Ovary (tissue), 9 donors: Measurements from ENCODE around the gene VPS16. TPM values are rescaled to one million over a fixed set of nuclear protein-coding genes. Genes with fewer than 3 reads are reported as not detected.

Experiments used
- DNase-seq, 5 donors: peaks; one replicate each; pipeline ENCODE4 v3.0.0-alpha.2; 2019 to 2020
- H3K27ac ChIP-seq, 2 donors: fragments of 200-600 bp; one replicate each; pipeline versions ENCODE4 v1.5.1 to v1.8.0; 2019 to 2022
- H3K27me3 ChIP-seq: fragments of 200-600 bp; one replicate; pipeline ENCODE4 v1.8.0; 2022
- H3K36me3 ChIP-seq: fragments of 200-600 bp; sonication (generic); one replicate; pipeline ENCODE4 v1.5.1; 2019
- H3K4me1 ChIP-seq: one replicate; pipeline ENCODE4 v1.8.1; 2013; ENCODE audit warnings: mild to moderate bottlenecking, moderate library complexity; ENCODE audit not compliant: insufficient read depth
- H3K4me3 ChIP-seq: fragments of 200-600 bp; sonication (generic); one replicate; pipeline ENCODE4 v1.5.1; 2017
- H3K9me3 ChIP-seq, 2 donors: fragments of 200-600 bp in 1 of 2; sonication (generic) in 1 of 2; one replicate each; pipeline versions ENCODE4 v1.5.1 to v1.8.1; 2013 to 2019; ENCODE audit warnings: mild to moderate bottlenecking in 1 of 2, moderate library complexity in 1 of 2
- EP300 ChIP-seq: sonication (generic); formaldehyde crosslinking; IDR thresholded peaks from one replicate; pipeline ENCODE4 v1.6.1; 2017; ENCODE audit warnings: antibody characterized with exemption
- POLR2A ChIP-seq: fragments of 450-650 bp; IDR thresholded peaks from one replicate; pipeline ENCODE4 v1.6.1; 2017; ENCODE audit warnings: antibody characterized with exemption, mild to moderate bottlenecking, moderate library complexity
- WGBS, 3 donors: extraction: QIAGEN DNeasy Blood & Tissue Kit in 1 of 3; methylation state at CpG; one replicate each; pipeline versions ENCODE4 v1.1.5 to v1.1.7; 2013 to 2017; 5-methylcytosine and 5-hydroxymethylcytosine counted together
- intact Hi-C, 4 donors: fragments of 100-400 bp; cut with DNase I; formaldehyde crosslinking; loops; one replicate each; pipeline versions ENCODE4 v1.11.0 to v1.15.1; 2022 to 2023
- polyA plus RNA-seq, 2 donors: library from polyadenylated mRNA; stranded (reverse); fragments of 200-250 nt in 1 of 2; fragments of 350-450 nt in 1 of 2; fragmentation: Illumina TruSeq in 1 of 2; extraction: RNeasy Lipid Tissue Mini Kit (QIAGEN cat#74804) in 1 of 2; gene quantifications; one replicate each; pipeline ENCODE4 v1.2.3, GENCODE V29; 2013 to 2014
- total RNA-seq, 7 donors: library from RNA; depleted of rRNA in 2 of 7; stranded (reverse); fragments of >200 nt in 2 of 7; fragmentation: NEBNext Ultra II Directional in 3 of 7; extraction: Animal tissue kit (Norgen Biotek cat#: 25700) in 3 of 7; gene quantifications; one replicate each; pipeline versions ENCODE4 v1.1.0 to v1.2.4, GENCODE V29; 2016 to 2023
- TF ChIP-seq, protein P1 (sequence below), 3 donors: fragments of 450-650 bp in 2 of 3; fragments of 200-600 bp in 1 of 3; IDR thresholded peaks; one replicate each; pipeline versions ENCODE4 v1.5.1 to v1.8.0; 2016 to 2022; ENCODE audit warnings: antibody characterized with exemption in 3 of 3, mild to moderate bottlenecking in 1 of 3
- donor health status: DM: no; HTN: no; CAD: no; lungs with moderate emphysema.
- donor health status: DM: no; HTN: no; CAD: no.
- donor health status: Bipolar disorder and iron deficiency.
- donor health status: DM: yes; HTN: yes; CAD: no.
- donor health status: DM: no; HTN: no; CAD: no.
- donor health status: DM: yes; HTN: yes; CAD: no.

VPS16 gene
- total and polyA plus RNA-seq, 9 donors, result 15.6 to 44.1 (median 31.0) TPM

GRCh38 chr20:2902818-2903217, 62.3 kb downstream of the VPS16 start:
- Histone ChIP-seq H3K9me3 (no peaks in the 10 kb centered on the region), H3K4me1 (peaks cover 2% of the 10 kb centered on the region), H3K27ac (no peak overlapping the region), H3K4me3 (no peak overlapping the region), H3K36me3 (no peaks in the 10 kb centered on the region), H3K27me3 (no peaks in the 10 kb centered on the region)
- DNase-seq, result no peak
- TF ChIP-seq POLR2A (no peak), EP300 (no peak)
- TF ChIP-seq, protein P1, sequence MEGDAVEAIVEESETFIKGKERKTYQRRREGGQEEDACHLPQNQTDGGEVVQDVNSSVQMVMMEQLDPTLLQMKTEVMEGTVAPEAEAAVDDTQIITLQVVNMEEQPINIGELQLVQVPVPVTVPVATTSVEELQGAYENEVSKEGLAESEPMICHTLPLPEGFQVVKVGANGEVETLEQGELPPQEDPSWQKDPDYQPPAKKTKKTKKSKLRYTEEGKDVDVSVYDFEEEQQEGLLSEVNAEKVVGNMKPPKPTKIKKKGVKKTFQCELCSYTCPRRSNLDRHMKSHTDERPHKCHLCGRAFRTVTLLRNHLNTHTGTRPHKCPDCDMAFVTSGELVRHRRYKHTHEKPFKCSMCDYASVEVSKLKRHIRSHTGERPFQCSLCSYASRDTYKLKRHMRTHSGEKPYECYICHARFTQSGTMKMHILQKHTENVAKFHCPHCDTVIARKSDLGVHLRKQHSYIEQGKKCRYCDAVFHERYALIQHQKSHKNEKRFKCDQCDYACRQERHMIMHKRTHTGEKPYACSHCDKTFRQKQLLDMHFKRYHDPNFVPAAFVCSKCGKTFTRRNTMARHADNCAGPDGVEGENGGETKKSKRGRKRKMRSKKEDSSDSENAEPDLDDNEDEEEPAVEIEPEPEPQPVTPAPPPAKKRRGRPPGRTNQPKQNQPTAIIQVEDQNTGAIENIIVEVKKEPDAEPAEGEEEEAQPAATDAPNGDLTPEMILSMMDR (IDR thresholded peaks at IDR 0.05), result no peak
- intact Hi-C loops, result no loop called here
- WGBS, 3 donors, result 89 to 92% (median 92%) methylated on average over 3 of the region's 3 CpGs

GRCh38 chr20:2903686-2904085, 63.1 kb downstream of the VPS16 start:
- 95 to 96% (median 96%) methylated on average over 6 of the region's 6 CpGs for WGBS, 3 donors
- H3K27me3 ChIP-seq, result no peaks in the 10 kb centered on the region
- no peak overlapping the region for H3K4me3 ChIP-seq
- no peaks in the 10 kb centered on the region for H3K9me3 ChIP-seq
- H3K4me1 ChIP-seq, result peaks cover 2% of the 10 kb centered on the region
- H3K36me3 ChIP-seq, result no peaks in the 10 kb centered on the region
- intact Hi-C loops, result no loop called here
- no peak for TF ChIP-seq POLR2A
- TF ChIP-seq, protein P1 (IDR thresholded peaks at IDR 0.05), result no peak
- TF ChIP-seq EP300, result no peak
- no peak for DNase-seq
- no peak overlapping the region for H3K27ac ChIP-seq

GRCh38 chr20:2907519-2907918, 67.0 kb downstream of the VPS16 start:
- TF ChIP-seq EP300 (no peak), POLR2A (no peak)
- Histone ChIP-seq H3K4me1 (no peaks in the 10 kb centered on the region), H3K27me3 (no peaks in the 10 kb centered on the region), H3K4me3 (no peak overlapping the region), H3K9me3 (no peaks in the 10 kb centered on the region), H3K36me3 (no peaks in the 10 kb centered on the region), H3K27ac (no peak overlapping the region)
- 84 to 88% (median 84%) methylated on average over 3 of the region's 3 CpGs for WGBS, 3 donors
- DNase-seq, result no peak
- intact Hi-C loops, result no loop called here

DNA sequence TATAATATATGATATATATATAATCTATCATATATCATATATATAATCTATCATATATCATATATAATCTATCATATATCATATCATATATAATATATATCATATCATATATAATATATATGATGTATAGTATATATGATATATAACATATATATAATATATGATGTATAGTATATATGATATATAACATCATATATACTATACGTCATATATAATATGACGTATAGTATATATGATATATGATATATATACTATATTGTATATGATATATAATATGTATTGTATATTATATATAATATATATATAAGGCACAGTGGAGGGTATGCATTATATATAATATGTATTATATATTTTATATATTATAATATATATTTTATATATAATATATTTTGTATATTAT, 69.4 kb downstream of the VPS16 start:
- H3K9me3 ChIP-seq, result no peaks in the 10 kb centered on the region
- 94 to 100% (median 100%) methylated on average over 2 of the region's 2 CpGs for WGBS, 3 donors
- no peaks in the 10 kb centered on the region for H3K27me3 ChIP-seq
- no peaks in the 10 kb centered on the region for H3K36me3 ChIP-seq
- H3K27ac ChIP-seq, result no peak overlapping the region
- TF ChIP-seq, protein P1 (IDR thresholded peaks at IDR 0.05), result no peak
- TF ChIP-seq POLR2A, result no peak
- TF ChIP-seq EP300, result no peak
- no peak for DNase-seq
- intact Hi-C loops, result no loop called here
- no peaks in the 10 kb centered on the region for H3K4me1 ChIP-seq
- H3K4me3 ChIP-seq, result no peak overlapping the region

DNA sequence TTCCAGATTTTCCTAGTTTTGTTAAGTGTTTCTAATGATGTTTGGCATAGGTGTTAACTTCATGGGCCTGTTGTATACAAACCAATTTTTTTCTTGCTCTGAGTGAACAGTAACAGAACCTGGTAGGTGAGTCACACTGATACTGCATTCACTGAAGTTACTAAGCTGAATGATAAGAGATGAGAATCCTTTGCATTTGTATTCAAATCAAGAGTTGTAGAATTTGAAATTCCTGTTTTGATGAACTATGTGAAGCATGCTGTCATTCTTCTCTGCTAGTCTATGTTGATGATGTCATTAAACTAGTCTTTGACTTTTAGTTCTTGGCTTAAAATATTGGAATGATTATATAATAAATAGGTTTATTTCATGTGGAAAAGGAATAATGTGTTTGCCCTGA, 70.7 kb downstream of the VPS16 start:
- TF ChIP-seq POLR2A (no peak), EP300 (no peak)
- TF ChIP-seq, protein P1 (IDR thresholded peaks at IDR 0.05), result no peak
- no peaks in the 10 kb centered on the region for H3K27me3 ChIP-seq
- H3K36me3 ChIP-seq, result no peaks in the 10 kb centered on the region
- no peak overlapping the region for H3K4me3 ChIP-seq
- H3K27ac ChIP-seq, result no peak overlapping the region
- intact Hi-C loops, result no loop called here
- no peaks in the 10 kb centered on the region for H3K9me3 ChIP-seq
- DNase-seq, result no peak
- no peaks in the 10 kb centered on the region for H3K4me1 ChIP-seq
